ENCODE measurements around the gene DCUN1D1. TPM values are rescaled to one million over a fixed set of nuclear protein-coding genes. Genes with fewer than 3 reads are reported as not detected.

The DCUN1D1 gene
- polyA plus RNA-seq, 3 donors = 6.1 to 37.6 (median 26.9) TPM

DNA sequence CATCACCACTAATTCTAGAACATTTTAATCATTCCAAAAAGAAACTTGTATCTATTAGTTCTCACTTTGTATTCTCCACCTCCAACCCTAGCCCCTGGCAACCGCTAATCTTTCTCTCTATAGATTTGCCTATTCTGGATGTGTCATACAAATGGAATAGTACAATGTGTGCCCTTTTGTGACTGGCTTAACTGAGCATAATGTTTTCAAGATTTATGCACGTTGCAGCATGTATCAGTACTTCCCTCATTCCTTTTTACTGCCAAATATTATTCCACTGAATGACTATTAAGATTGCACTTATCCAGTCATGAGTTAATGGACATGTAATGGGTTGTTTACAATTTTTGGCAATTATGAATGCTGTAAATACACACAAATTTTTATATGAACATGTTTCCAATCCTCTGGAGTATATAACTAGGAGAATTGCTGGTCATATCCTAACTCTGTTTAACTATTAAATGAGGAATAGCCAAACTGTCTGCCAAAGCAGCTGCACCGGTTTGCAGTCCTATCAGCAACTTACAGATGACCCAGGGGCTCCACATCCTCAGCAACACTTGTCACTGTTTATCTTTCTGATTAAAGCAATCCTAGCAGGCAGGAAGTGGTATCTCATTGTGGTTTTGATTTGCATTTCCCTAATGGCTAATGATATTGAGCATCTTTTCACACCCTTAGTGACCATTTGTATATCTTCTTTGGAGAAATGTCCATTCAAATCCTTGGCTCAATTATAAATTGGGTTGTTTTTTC, 42.9 kb downstream of the DCUN1D1 start:
- Histone ChIP-seq H4K20me1 (ENCODE audit: insufficient read depth, low read length) (no peaks in the 10 kb centered on the region), H3K4me1 (ENCODE audit: control insufficient read depth in 1 of 2, insufficient read depth in 2 of 2, low read length in 2 of 2) (peaks cover 0 to 7% of the 10 kb centered on the region in 2 donors), H3K79me2 (ENCODE audit: insufficient read depth, low read length) (no peaks in the 10 kb centered on the region), H3K27me3 (ENCODE audit: control insufficient read depth in 2 of 2, insufficient read depth in 2 of 2, low read length in 2 of 2) (no peaks in the 10 kb centered on the region), H3K4me3 (replicated peaks in 1 of 3; ENCODE audit: low read depth in 2 of 3, low read length in 3 of 3) (no peak overlapping the region), H3K36me3 (replicated peaks in 1 of 2; ENCODE audit: control insufficient read depth in 1 of 2, insufficient read depth in 2 of 2, low read length in 2 of 2) (peaks cover 0 to 22% of the 10 kb centered on the region in 2 donors), H2AFZ (ENCODE audit: insufficient read depth, low read depth, low read length, poor library complexity, severe bottlenecking) (no peak overlapping the region), H3K9ac (ENCODE audit: insufficient read depth, low read length, poor library complexity, severe bottlenecking) (no peak overlapping the region), H3K9me3 (replicated peaks in 1 of 2; ENCODE audit: control insufficient read depth in 1 of 2, insufficient read depth in 1 of 2, low read length in 2 of 2) (peaks cover 3 to 9% of the 10 kb centered on the region in 2 donors), H3K27ac (ENCODE audit: low read depth in 1 of 2, low read length in 2 of 2) (no peak overlapping the region), H3K4me2 (replicated peaks; ENCODE audit: extremely low read depth, low read length, poor library complexity, severe bottlenecking) (no peak overlapping the region)
- Mint-ChIP-seq H3K4me3 (no peak overlapping the region), H3K36me3 (peaks cover 15 to 17% of the 10 kb centered on the region in 2 donors), H3K4me1 (peaks cover 13% of the 10 kb centered on the region), H3K27ac (no peak overlapping the region), H3K27me3 (ENCODE audit: low read depth in 3 of 3) (no peaks in the 10 kb centered on the region), H3K9me3 (peaks cover 0 to 13% (median 7%) of the 10 kb centered on the region in 7 donors)
- WGBS (ENCODE audit: insufficient coverage) = no CpG with 5 or more reads among the region's 3 CpGs
- DNase-seq = no peak
- TF ChIP-seq, protein P1, sequence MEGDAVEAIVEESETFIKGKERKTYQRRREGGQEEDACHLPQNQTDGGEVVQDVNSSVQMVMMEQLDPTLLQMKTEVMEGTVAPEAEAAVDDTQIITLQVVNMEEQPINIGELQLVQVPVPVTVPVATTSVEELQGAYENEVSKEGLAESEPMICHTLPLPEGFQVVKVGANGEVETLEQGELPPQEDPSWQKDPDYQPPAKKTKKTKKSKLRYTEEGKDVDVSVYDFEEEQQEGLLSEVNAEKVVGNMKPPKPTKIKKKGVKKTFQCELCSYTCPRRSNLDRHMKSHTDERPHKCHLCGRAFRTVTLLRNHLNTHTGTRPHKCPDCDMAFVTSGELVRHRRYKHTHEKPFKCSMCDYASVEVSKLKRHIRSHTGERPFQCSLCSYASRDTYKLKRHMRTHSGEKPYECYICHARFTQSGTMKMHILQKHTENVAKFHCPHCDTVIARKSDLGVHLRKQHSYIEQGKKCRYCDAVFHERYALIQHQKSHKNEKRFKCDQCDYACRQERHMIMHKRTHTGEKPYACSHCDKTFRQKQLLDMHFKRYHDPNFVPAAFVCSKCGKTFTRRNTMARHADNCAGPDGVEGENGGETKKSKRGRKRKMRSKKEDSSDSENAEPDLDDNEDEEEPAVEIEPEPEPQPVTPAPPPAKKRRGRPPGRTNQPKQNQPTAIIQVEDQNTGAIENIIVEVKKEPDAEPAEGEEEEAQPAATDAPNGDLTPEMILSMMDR (IDR thresholded peaks at IDR 0.05) = no peak
- intact Hi-C loops (cut with micrococcal nuclease) = no loop called here

DNA sequence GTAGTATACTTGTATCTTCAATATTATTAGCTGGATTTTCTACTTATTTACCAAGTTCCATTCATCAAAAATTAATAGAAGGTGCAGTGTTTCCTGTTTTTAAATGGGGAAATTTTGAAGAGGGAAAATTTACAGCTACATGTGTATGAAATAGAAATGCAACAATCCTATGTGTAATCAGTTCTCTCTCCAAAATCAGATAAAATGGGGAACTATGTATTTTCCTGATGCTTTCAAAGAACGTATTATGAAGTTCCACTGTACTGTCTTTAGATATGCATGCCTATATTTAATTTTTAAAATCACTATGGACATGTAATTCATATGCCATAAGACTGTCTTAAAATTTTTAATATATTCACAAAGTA, 43.4 kb downstream of the DCUN1D1 start:
- H3K4me3 ChIP-seq (replicated peaks in 1 of 3; ENCODE audit: low read depth in 2 of 3, low read length in 3 of 3) = no peak overlapping the region
- H3K4me2 ChIP-seq (replicated peaks; ENCODE audit: extremely low read depth, low read length, poor library complexity, severe bottlenecking) = no peak overlapping the region
- no peak overlapping the region for H3K4me3 Mint-ChIP-seq
- H4K20me1 ChIP-seq (ENCODE audit: insufficient read depth, low read length) = no peaks in the 10 kb centered on the region
- H3K27me3 ChIP-seq (ENCODE audit: control insufficient read depth in 2 of 2, insufficient read depth in 2 of 2, low read length in 2 of 2) = no peaks in the 10 kb centered on the region
- H3K79me2 ChIP-seq (ENCODE audit: insufficient read depth, low read length) = no peaks in the 10 kb centered on the region
- H3K36me3 ChIP-seq (replicated peaks in 1 of 2; ENCODE audit: control insufficient read depth in 1 of 2, insufficient read depth in 2 of 2, low read length in 2 of 2) = peaks cover 0 to 22% of the 10 kb centered on the region in 2 donors
- H3K9ac ChIP-seq (ENCODE audit: insufficient read depth, low read length, poor library complexity, severe bottlenecking) = no peak overlapping the region
- peaks cover 13% of the 10 kb centered on the region for H3K4me1 Mint-ChIP-seq
- peaks cover 15 to 17% of the 10 kb centered on the region in 2 donors for H3K36me3 Mint-ChIP-seq
- intact Hi-C loops (cut with micrococcal nuclease) = no loop called here
- WGBS (ENCODE audit: insufficient coverage) = no CpG with 5 or more reads among the region's 1 CpG
- no peak overlapping the region for H3K27ac ChIP-seq (ENCODE audit: low read depth in 1 of 2, low read length in 2 of 2)
- H3K9me3 ChIP-seq (replicated peaks in 1 of 2; ENCODE audit: control insufficient read depth in 1 of 2, insufficient read depth in 1 of 2, low read length in 2 of 2) = peaks cover 7 to 9% of the 10 kb centered on the region in 2 donors
- no peaks in the 10 kb centered on the region for H3K27me3 Mint-ChIP-seq (ENCODE audit: low read depth in 3 of 3)
- no peak for DNase-seq
- peaks cover 0 to 7% of the 10 kb centered on the region in 2 donors for H3K4me1 ChIP-seq (ENCODE audit: control insufficient read depth in 1 of 2, insufficient read depth in 2 of 2, low read length in 2 of 2)
- TF ChIP-seq, protein P1 (IDR thresholded peaks at IDR 0.05) = no peak
- H3K9me3 Mint-ChIP-seq = peaks cover 3 to 18% (median 11%) of the 10 kb centered on the region in 7 donors
- no peak overlapping the region for H2AFZ ChIP-seq (ENCODE audit: insufficient read depth, low read depth, low read length, poor library complexity, severe bottlenecking)
- no peak overlapping the region for H3K27ac Mint-ChIP-seq

All from CD14-positive monocyte (primary cell).